ENCODE measurements around the gene REPS1.
"Not testable (repeated sequence)": the region's sequence is repeated elsewhere in the genome, so short reads cannot be mapped to it uniquely, and the experiment has no call there.

The REPS1 gene, protein sequence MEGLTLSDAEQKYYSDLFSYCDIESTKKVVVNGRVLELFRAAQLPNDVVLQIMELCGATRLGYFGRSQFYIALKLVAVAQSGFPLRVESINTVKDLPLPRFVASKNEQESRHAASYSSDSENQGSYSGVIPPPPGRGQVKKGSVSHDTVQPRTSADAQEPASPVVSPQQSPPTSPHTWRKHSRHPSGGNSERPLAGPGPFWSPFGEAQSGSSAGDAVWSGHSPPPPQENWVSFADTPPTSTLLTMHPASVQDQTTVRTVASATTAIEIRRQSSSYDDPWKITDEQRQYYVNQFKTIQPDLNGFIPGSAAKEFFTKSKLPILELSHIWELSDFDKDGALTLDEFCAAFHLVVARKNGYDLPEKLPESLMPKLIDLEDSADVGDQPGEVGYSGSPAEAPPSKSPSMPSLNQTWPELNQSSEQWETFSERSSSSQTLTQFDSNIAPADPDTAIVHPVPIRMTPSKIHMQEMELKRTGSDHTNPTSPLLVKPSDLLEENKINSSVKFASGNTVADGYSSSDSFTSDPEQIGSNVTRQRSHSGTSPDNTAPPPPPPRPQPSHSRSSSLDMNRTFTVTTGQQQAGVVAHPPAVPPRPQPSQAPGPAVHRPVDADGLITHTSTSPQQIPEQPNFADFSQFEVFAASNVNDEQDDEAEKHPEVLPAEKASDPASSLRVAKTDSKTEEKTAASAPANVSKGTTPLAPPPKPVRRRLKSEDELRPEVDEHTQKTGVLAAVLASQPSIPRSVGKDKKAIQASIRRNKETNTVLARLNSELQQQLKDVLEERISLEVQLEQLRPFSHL

DNA sequence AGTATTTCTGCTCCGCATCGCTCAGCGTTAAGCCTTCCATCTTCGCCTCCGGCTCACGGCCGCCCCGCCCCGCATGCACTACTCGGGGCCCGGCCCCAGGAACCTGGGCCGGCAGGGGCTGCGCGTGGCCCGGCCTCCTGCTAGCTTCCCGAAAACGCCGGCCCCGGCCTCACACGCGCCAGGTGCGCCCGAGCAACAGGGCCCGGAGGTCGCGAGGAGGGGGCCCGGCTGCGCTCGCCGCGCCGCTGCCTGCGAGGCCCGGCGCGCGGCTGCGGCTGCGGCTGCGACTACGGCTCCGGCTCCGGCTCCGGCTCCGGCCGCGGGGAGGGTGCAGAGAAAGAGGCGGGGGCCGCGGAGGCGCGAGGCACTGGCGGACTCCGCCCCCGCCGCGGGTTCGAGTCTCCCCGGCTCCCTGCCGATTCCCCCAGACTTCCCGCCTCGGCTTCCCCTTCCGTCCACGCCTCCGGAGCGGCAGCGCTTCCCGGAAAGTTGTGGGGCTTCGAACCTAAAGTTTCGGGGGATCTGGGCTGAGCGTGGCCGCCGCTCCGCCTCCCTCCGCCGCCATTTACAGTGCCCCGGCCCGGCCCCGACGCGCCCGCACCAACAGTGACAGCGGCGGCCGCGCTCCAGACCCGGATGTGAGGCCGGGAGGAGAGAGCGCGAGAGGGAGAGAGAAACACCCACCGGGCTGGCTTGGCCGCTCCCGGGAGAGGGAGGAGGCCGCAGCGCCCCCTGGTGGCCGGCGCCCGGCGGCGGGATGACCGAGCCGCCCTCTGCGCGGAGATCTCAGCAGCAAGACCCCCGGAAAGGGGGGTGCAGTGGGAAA, at the start of gene REPS1:
TSS of gene REPS1 (minus strand) at position 611 of the 826 bp plus-strand sequence. CDS start at position 40, 571 bp downstream.
- DNase-seq (ENCODE audit: low spot score) (peak; percentile 72), FAIRE-seq (no peak)

DNA sequence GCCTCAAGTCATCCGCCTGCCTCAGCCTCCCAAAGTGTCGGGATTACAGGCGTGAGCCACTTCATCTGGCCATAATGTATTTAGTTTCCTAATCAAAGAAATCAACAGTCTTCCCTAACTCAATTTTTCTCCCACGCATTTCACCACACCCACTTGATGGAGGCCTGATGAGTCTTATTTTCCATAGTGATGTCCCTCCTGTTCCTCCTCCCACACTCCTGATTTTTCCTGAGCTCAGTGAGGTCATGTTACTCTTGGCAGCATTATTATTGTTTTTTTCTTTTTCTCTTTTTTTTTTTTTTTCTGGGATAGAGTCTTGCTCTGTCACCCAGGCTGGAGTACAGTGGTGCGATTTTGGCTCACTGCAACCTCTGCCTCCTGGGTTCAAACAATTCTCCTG, 49.4 kb upstream of the REPS1 start:
- DNase-seq (ENCODE audit: low spot score), result no peak
- no peak for FAIRE-seq

DNA sequence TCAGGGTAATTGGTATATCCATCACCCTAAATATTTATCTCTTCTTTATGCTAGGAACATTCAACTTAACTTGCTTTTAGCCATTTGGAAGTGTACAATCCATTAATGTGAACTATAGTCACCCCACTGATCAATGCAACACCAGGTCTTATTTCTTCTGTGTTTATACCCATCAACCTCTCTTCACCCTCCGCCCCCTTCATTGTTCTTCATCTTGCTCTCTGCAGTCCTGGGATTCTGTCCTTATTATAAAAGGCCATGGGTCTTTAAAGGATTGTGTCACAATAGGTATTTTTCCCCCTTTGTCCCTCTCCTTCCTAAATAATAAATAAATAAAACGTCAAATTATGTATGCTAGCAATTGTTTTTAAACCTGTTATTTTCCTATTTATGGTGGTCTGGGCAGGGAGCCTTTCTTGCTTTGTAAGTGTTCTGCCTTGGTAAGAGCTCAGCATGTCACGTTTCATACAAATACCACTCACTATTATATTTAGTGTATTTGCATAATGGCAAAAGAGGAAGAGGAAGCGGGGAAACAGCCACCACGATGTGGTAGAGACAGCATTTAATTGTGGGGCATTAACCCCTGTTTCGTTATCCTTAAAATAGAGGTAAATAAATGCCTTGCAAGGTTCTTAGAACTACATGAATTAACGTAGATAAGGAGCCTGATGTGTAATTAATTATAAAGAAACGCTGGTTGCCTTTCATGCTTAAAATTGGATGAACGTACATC, 42.3 kb upstream of the REPS1 start:
- no peak for DNase-seq (ENCODE audit: low spot score)
- no peak for FAIRE-seq

DNA sequence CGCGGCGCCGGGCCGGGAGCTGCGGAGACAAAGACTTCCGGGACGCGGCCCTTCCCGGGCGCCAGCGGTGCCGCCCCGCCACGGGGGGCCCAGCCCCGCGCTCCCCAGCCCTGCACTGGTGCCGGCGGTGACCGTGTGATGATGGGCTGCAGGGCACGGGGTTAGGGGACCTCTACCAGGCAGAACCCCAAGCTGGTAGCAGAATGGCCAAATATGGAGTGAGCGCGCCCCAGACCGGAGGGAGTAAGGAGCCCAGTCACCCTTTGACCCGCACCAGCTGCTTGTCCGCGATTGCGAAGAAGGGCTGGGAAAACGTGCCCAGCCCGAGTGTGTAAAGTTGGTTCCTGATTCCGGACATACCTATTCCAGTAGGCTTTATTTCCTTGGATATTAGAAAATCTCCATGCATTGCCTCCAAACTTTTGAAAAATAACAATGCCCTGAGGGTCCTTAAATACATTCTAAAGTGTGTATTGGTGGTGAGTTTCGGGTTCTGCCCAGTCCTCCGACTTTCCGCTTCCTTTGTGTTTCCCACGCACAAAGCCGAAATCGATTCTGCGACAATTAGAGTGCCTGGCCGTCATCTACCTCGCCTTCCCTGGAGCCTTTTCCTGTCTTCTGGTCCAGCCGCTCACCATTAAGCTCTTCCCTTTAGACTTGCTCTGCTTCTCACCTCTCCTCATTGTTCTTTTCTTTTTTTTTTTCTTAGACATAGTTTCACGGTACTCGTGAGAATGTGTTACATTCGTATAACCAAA, 41.6 kb upstream of the REPS1 start:
- no peak for DNase-seq (ENCODE audit: low spot score)
- no peak for FAIRE-seq

DNA sequence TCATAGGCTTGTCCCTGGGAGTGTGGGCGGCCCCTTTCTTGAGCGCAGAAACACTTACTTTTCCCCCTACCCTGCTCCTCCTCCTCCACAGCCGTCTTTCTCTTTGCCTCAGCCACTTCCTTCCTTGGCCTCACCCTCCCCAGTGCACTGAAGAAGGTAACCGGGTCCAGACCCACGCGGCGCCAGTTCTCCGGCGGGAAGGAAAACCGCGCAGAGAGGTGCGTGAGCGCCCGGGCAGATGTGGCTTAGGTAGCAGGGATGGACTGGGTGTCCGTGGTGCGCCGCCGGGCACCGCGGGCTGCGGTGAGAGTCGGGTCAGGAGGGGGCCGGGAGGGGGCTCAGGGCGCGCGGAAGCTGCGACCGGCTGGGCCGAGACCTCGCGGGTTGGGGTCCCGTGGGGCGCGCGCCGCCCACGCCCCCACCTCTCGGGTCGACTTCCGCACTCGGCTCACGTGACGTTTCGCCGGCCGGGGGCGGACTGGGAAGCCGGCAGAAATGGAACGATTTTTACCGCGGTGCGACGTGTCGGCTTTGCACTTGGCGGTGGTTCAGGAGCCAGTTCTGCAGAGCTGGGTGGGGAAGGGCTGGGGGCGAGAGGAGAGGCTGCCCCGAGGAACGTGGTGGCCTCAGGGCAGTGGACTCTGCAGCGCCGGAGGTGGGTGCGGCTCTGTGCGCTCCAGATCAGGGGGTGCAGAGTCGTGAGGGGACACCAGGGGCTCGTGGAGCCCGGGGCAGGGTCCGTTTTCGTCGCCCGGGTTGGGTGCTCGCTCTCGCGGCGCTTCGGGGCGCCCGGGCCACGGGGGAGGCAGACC, 40.8 kb upstream of the REPS1 start, which contains the start of gene ABRACL:
TSS of gene ABRACL (plus strand) at position 88 of the 812 bp plus-strand sequence. CDS start 5,416 bp downstream, outside the sequence.
- DNase-seq (ENCODE audit: low spot score) (peak; percentile 68), FAIRE-seq (no peak)

DNA sequence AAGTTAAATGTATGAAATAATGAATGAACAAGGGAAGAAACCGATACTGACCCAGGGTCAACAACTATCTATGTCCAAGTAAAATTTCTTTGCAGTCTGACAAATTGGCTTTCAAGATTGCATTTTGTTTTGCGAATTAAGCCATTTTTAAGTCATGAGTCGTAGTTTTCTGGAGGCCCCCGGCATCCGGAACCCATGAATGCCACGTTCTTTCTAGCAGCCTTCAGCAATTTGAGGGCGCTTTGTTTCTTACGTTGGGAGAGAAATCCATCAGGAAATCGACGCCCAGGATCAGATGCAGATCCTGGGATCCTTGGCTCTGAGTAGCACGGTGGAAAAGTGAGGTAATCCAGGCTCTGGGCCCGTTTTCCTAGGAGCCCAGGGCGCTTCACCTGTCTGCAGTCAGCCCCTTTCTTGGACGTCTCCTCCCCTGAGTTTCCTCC, 40.2 kb upstream of the REPS1 start:
- FAIRE-seq, result no peak
- no peak for DNase-seq (ENCODE audit: low spot score)

DNA sequence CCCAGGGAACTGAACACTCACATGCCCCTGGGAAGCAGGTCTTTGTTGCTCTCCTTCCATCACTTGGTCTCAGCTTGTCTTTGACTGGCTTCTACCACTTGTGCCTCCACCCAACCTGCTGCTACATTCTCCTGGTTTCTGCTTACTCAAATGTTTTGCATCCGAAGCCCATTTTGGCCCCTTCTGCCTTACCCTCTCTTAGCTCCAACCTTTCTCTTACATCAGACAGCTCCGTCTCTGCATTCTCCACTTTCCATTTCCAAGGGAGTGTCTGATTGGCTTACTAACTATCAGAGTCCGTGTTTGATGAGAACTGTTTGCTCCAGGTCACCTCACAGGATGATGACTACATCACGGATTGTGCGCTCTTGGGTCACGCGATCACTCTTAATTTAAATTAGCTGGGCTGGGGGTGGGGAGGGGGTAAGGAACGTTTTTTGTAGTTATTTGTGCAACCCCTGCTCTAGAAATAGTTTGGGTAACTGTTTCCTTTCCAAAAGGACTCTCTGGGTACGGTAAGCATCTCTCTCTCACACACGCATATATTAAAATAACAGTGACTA, 39.6 kb upstream of the REPS1 start:
- DNase-seq (ENCODE audit: low spot score) (peak; percentile 15), FAIRE-seq (no peak)

DNA sequence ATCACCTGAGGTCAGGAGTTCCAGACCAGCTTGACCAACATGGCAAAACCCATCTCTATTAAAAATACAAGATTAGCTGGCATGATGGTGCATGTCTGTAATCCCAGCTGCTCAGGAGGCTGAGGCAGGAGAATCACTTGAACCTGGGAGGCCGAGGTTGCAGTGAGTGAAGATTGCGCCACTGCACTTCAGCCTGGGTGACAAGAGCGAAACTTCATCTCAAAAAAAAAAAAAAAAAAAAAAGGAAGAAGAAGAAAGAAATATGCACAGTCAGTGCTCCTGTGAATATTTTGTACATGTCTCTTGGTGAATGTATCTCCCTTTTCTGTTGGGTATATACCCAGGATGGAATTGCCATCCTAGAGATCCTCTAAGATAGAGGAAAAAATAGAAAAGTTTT, 37.4 kb upstream of the REPS1 start:
- not testable (repeated sequence) for FAIRE-seq

DNA sequence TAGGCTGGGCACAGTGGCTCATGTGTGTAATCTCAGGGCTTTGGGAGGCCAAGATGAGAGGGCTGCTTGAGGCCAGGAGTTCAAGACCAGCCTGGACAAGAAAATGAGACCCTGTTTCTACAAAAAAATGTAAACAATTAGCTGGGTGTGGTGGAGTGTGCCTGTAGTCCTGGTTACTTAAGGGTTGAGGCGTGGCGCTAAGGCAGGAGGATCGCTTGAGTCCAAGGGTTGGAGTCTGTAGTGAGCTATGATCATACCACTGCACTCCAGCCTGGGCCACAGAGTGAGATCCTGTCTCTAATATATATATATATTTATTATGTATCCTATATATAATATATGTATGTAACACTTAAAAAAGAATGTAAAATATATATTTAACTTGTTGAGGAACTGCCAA, 32.6 kb upstream of the REPS1 start:
- DNase-seq (ENCODE audit: low spot score) (no peak), FAIRE-seq (no peak)

More for the DNA sequence above, 37.4 kb upstream of the REPS1 start:
- DNase-seq (ENCODE audit: low spot score), result not testable (repeated sequence)

DNA sequence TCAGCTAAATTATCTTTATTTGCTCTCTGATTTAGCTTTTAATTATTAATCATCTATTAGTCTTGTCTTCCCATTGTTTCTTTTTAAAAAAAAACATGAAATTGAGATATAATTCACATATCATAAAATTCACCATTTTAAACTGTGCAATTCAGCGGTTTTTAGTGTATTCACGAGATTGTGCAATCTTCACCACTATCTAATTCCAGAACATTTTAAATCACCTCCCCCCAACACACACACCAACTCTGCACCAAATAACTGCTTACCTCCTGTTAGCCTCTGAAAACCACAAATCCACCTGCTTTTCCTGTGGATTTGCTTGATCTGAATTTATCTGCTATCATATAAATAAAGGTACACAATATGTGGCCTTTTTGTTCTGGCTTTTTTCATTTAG, 31.7 kb upstream of the REPS1 start:
- no peak for FAIRE-seq
- DNase-seq (ENCODE audit: low spot score), result no peak

DNA sequence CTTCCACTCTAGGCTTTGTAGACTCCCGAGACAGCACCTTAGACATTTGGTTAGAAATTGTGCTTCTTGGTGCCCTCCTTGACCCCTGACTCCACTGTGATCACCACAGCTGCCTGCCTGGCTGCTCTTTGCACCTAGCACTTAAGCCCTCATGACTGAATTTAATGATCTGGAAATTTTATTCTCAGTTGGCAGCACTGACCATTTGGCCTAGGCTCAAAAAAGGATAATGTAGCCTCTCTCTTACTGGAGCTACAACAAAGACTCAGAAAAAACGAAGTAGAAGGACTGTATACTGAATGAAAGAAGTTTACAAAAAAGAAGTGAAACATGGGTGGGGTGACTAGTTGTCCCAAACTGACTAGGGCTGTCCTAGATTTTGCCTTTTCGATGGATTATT, 29.2 kb upstream of the REPS1 start:
- DNase-seq (ENCODE audit: low spot score) (peak; percentile 13), FAIRE-seq (peak; percentile 85)

DNA sequence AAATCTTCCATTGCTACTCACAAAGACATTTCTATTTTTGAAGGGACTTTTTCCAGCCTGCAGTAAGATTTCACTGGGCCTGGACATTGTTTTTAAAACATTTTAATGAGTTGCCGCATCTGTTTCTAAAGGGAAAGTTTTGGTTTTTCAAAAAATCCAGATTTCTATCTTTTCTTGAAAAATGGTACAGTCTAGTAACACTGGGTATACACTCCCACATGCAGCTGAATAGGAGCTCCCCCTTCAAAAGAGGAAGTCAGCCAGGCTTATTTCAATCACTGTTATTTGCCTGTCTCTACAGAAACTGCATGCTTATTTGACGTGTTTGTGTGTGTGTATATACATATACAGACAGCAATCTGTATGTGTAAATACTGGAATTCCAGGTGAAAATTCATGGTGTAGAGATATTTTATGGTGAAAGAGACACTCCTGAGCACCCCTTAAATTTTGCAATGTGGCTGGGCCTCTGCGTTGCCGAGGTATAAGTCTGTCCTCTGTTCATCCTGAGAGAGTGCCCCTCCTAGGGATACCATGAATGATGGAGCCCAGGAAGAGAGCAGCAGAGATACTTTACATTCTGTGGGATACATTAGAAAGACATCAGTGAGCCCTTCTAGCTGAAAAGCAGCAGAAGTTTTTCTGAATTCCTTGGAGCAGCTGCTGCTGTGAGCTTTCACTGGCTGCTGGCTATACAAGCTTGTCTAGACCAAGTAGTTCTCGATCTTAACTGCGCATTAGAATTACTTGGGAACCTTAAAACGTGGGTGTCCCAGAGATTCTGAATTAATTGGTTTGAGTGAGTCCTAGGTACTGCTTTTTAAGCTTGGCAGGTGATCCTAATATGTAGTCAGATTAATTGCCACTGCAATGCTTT, 28.5 kb upstream of the REPS1 start:
- FAIRE-seq, result no peak

DNA sequence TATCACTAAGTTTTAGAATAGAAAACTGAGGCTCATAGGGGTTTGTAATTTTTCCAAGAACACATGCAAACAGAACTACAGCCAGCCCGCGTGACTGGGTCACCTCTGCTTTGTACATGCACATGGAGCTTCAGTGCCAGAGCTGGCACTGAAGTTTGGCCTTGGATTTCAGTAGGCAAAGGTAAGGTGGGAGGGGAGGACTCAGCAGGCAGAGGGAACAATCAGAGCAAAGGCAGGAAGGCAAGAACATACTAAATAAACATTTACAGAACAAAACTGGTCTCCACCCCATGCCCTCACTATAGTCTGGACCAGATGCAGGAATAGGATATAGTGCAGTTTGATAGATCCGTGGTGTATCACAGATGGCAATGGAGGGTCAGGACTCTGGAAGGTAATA, 26.9 kb upstream of the REPS1 start:
- no peak for DNase-seq (ENCODE audit: low spot score)
- no peak for FAIRE-seq

More for the DNA sequence above, 28.5 kb upstream of the REPS1 start:
- no peak for DNase-seq (ENCODE audit: low spot score)

DNA sequence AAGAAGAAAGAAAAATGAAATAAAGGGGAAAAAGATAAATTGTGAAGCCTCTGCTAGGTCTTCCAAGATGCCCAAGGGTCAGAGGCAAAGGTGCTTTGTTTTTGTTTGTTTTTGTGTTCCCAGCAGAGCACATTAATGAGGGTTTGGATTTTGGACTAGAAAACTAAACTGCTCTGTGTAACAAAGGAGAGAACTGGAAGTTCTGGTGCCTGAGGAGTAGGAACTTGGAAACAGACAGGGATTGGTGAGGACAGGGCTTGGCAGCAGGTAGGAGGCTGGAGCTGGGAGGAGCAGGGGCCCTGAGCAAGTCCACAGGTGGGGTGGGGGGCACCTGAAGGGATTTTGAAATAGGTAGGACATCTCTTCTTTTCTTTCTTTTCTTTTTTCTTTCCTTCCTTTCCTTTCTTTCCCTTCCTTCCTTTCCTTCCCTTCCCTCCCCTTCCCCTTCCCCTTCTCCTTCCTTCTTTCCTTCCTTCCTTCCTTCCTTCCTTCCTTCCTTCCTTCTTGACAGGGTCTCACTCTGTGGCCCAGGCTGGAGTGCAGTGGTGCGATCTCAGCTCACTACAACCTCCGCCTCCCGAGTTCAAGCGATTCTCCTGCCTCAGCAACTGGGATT, 25.2 kb upstream of the REPS1 start:
- FAIRE-seq, result no peak

DNA sequence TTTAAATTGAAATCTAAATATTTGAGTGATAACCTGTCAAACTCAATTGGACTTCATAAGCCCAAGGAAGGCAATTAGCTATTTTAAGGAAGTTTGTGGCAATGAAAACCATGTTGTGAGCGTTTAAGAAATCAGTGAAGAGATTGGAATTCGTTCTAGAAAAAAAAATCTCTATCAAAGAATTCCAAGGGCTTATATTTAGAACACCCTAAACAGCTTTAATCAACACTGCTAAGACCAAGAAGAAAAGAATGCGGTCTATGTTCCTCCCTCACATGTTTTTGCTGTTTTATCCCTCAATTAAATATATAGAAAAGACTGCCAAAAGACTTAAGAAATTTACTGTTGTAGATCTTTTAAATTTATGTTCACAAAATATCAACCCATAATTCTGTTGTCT, 23.9 kb upstream of the REPS1 start:
- FAIRE-seq, result no peak

More for the DNA sequence above, 25.2 kb upstream of the REPS1 start:
- no peak for DNase-seq (ENCODE audit: low spot score)

DNA sequence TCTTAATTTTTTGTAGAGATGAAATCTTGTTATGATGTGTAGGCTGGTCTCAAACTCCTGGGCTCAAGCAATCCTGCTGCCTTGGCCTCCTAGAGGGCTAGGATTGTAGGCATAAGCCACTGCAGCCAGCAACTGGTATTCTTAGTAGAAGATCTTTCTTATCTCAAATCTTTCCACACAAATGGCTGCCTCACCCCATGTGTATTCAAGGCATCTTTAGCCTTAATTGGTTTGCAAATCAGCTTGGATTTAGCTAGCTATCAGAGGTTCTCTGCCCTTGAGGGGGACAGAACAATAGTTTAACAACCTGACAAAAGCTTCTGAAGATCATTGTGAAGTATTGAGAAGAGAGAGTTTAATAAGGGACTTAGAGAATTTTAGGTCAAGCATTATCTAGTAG, 22.6 kb upstream of the REPS1 start:
- FAIRE-seq, result no peak
- no peak for DNase-seq (ENCODE audit: low spot score)

More for the DNA sequence above, 23.9 kb upstream of the REPS1 start:
- no peak for DNase-seq (ENCODE audit: low spot score)

DNA sequence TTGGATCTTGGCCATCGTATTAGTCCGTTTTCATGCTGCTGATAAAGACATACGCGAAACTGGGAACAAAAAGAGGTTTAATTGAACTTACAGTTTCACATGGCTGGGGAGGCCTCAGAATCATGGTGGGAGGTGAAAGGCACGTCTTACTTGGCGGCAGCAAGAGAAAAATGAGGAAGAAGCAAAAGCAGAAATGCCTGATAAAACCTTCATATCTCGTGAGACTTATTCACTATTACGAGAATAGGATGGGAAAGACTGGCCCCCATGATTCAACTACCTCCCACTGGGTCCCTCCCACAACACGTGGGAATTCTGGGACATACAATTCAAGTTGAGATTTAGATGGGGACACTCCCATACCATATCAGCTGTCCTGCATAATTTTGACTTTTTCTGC, 20.1 kb upstream of the REPS1 start:
- no peak for DNase-seq (ENCODE audit: low spot score)
- FAIRE-seq, result no peak
